ENCODE data around the gene GSPT1.

Gene GSPT1

GRCh38 chr16:11871193-11871592 lies 44.6 kb downstream of the GSPT1 start:
- DNase-seq (ENCODE audit: low read depth): peak; percentile 59
- peak; percentile 36 for TF ChIP-seq CTCF (conservative IDR thresholded peaks at IDR 0.05; ENCODE audit: low read depth, low read length)
- H3K4me3 ChIP-seq (ENCODE audit: low read depth, low read length): no peak overlapping the region

- DNase-seq (ENCODE audit: low read depth): peak; percentile 30
- no peak overlapping the region for H3K4me3 ChIP-seq (ENCODE audit: low read depth, low read length)
- no peak for TF ChIP-seq CTCF (conservative IDR thresholded peaks at IDR 0.05; ENCODE audit: low read depth, low read length)
Observed at GRCh38 chr16:11870399-11870798, 45.4 kb downstream of the GSPT1 start.

- TF ChIP-seq CTCF (conservative IDR thresholded peaks at IDR 0.05; ENCODE audit: low read depth, low read length): no peak
- DNase-seq (ENCODE audit: low read depth): no peak
- H3K4me3 ChIP-seq (ENCODE audit: low read depth, low read length): no peak overlapping the region
Observed at GRCh38 chr16:11869353-11870228, 46.2 kb downstream of the GSPT1 start.

- no peak for DNase-seq (ENCODE audit: low read depth)
- no peak overlapping the region for H3K4me3 ChIP-seq (ENCODE audit: low read depth, low read length)
- TF ChIP-seq CTCF (conservative IDR thresholded peaks at IDR 0.05; ENCODE audit: low read depth, low read length): no peak
Observed at GRCh38 chr16:11868412-11868980, 47.3 kb downstream of the GSPT1 start.

GRCh38 chr16:11862489-11862888 lies 53.3 kb downstream of the GSPT1 start:
- TF ChIP-seq CTCF (conservative IDR thresholded peaks at IDR 0.05; ENCODE audit: low read depth, low read length): no peak
- no peak overlapping the region for H3K4me3 ChIP-seq (ENCODE audit: low read depth, low read length)
- DNase-seq (ENCODE audit: low read depth): no peak

- H3K4me3 ChIP-seq (ENCODE audit: low read depth, low read length): no peak overlapping the region
- no peak for TF ChIP-seq CTCF (conservative IDR thresholded peaks at IDR 0.05; ENCODE audit: low read depth, low read length)
- peak; percentile 38 for DNase-seq (ENCODE audit: low read depth)
Observed at GRCh38 chr16:11857161-11857560, 58.6 kb downstream of the GSPT1 start.
